Measurements from ENCODE around the gene HMOX1. TPM values are rescaled to one million over a fixed set of nuclear protein-coding genes. Genes with fewer than 3 reads are reported as not detected.
A peak's percentile ranks its signal among the peaks of the same experiment; 100 is the strongest.
"Not testable (repeated sequence)": the region's sequence is repeated elsewhere in the genome, so short reads cannot be mapped to it uniquely, and the experiment has no call there.

HMOX1 gene
- total and polyA plus RNA-seq, 2 donors (not counting 3 experiments of a cell fraction or from before 2014, with no cell fraction given) = 41.1 to 69.1 TPM

DNA sequence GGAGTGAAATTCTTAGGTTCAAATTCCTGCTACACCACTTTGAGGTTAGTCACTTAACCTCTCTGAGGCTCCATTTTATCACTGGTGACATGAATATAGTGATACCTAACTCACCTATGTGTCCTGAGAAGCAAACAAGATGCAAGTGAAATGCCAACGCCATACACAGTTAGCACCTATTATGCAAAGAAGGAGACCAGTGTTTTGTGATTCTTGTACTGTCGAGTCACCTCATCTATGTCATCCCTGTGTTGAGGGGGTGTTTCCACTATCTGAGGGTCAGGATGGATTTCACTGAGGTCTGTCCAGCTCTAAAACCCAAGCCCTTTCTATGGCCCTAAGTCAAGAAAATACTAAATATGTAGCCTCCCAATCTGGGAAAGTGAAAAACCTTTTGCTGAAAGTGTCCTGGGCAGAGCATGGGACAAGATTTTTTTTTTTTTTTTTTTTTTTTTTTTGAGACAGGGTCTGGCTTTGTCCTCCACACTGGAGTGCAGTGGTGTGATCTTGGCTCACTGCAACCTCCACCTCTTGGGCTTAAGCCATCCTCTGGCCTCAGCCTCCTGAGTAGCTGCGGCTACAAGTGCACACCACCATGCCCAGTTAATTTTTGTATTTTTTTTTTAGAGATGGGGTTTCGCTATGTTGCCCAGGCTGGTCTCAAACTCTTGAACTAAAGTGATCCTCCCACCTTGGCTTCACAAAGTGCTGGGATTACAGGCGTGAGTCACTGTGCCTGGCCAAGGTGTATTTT, 14.1 kb downstream of the HMOX1 start:
- H3K4me2 ChIP-seq (ENCODE audit: insufficient read depth, low read length) = no peak overlapping the region
- H4K20me1 ChIP-seq (replicated peaks; ENCODE audit: control insufficient read depth, extremely low read depth, insufficient read depth, low read length) = no peaks in the 10 kb centered on the region
- POLR2A ChIA-PET = interaction anchor here (0.7 kb wide), 1 partner anchor 44 kb away, joined by 10 read pairs; no protein-coding TSS in a partner anchor
- H3K36me3 ChIP-seq (ENCODE audit: control insufficient read depth in 2 of 2, extremely low read depth in 1 of 2, insufficient read depth in 2 of 2, low read length in 2 of 2) = peaks cover 15 to 16% of the 10 kb centered on the region in 2 experiments
- no peaks in the 10 kb centered on the region for H3K79me2 ChIP-seq (ENCODE audit: control insufficient read depth, insufficient read depth, low read length)
- FAIRE-seq (no peak), DNase-seq (ENCODE audit: low read depth, low spot score) (no peak)
- peaks cover 9% of the 10 kb centered on the region for H3K4me1 ChIP-seq (ENCODE audit: control insufficient read depth, extremely low read depth, insufficient read depth, low read length)
- H3K27ac ChIP-seq (ENCODE audit: insufficient read depth, low read depth, low read length) = no peak overlapping the region
- no peak overlapping the region for H2AFZ ChIP-seq (ENCODE audit: low read depth, low read length)
- BruUV-seq (replicated peaks) = no TSS peak
- H3K9me1 ChIP-seq (replicated peaks; ENCODE audit: control insufficient read depth, extremely low read depth, insufficient read depth, low read length) = no peaks in the 10 kb centered on the region
- no peaks in the 10 kb centered on the region for H3K9me3 ChIP-seq (replicated peaks; ENCODE audit: control insufficient read depth, insufficient read depth, low read length)
- H3K4me3 ChIP-seq (replicated peaks in 1 of 3; ENCODE audit: insufficient read depth in 1 of 3, low read depth in 1 of 3, low read length in 3 of 3) = no peak overlapping the region
- CTCF ChIA-PET = interaction anchor here (1.5 kb wide), 1 partner anchor 44 kb away, joined by 6 read pairs; no protein-coding TSS in a partner anchor
- no peaks in the 10 kb centered on the region for H3K27me3 ChIP-seq (ENCODE audit: control insufficient read depth in 2 of 2, insufficient read depth in 2 of 2, low read length in 2 of 2)
- TF ChIP-seq POLR2A (IDR thresholded peaks at IDR 0.05; ENCODE audit: low read depth, low read length) (no peak), JUN (IDR thresholded peaks at IDR 0.05; ENCODE audit: borderline replicate concordance, insufficient read depth, insufficient read length, low read depth) (no peak), EZH2 (IDR thresholded peaks at IDR 0.05; ENCODE audit: borderline replicate concordance, low read depth, low read length, severe bottlenecking) (no peak), FOS (IDR thresholded peaks at IDR 0.05; ENCODE audit: borderline replicate concordance, insufficient read depth, low read length) (no peak), MYC (IDR thresholded peaks at IDR 0.05; ENCODE audit: low read depth, low read length) (no peak), GATA2 (IDR thresholded peaks at IDR 0.05; ENCODE audit: insufficient read depth, insufficient read length, low read depth, low read length) (no peak), POLR2AphosphoS5 (IDR thresholded peaks at IDR 0.05; ENCODE audit: insufficient read depth, low read depth, low read length) (no peak)
- TF ChIP-seq, protein P1, sequence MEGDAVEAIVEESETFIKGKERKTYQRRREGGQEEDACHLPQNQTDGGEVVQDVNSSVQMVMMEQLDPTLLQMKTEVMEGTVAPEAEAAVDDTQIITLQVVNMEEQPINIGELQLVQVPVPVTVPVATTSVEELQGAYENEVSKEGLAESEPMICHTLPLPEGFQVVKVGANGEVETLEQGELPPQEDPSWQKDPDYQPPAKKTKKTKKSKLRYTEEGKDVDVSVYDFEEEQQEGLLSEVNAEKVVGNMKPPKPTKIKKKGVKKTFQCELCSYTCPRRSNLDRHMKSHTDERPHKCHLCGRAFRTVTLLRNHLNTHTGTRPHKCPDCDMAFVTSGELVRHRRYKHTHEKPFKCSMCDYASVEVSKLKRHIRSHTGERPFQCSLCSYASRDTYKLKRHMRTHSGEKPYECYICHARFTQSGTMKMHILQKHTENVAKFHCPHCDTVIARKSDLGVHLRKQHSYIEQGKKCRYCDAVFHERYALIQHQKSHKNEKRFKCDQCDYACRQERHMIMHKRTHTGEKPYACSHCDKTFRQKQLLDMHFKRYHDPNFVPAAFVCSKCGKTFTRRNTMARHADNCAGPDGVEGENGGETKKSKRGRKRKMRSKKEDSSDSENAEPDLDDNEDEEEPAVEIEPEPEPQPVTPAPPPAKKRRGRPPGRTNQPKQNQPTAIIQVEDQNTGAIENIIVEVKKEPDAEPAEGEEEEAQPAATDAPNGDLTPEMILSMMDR (IDR thresholded peaks at IDR 0.05; ENCODE audit: extremely low read depth in 1 of 2, insufficient read depth in 1 of 2, low read depth in 1 of 2, low read length in 2 of 2) = no peak
- TF ChIP-seq, protein P2, sequence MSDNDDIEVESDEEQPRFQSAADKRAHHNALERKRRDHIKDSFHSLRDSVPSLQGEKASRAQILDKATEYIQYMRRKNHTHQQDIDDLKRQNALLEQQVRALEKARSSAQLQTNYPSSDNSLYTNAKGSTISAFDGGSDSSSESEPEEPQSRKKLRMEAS (IDR thresholded peaks at IDR 0.05; ENCODE audit: insufficient read depth, insufficient read length) = no peak
- dilution Hi-C loops (cut with MboI; ENCODE audit: extremely low pct_ligation_motif_present, low sequenced_read_pairs) = no loop called here
- no peak overlapping the region for H3K9ac ChIP-seq (replicated peaks; ENCODE audit: extremely low read depth, insufficient read depth, low read length)
- intact Hi-C loops (cut with micrococcal nuclease) = no loop called here

DNA sequence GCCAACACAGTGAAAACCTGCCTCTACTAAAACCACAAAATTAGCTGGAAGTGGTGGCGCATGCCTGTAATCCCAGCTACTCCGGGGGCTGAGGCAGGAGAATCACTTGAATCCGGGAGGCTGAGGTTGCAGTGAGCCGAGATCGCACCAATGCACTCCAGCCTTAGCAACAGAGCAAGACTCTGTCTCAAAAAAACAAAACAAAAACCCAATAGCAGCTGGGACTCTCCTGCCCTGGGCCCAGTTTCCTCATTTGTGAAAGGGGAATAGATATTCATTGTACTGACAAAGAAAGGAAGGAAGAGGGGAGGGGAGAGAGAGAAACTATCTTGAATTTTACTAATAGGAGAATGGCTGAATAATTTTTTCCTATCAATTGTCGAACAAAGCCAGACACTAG, 15.7 kb downstream of the HMOX1 start:
- dilution Hi-C loops (cut with MboI; ENCODE audit: extremely low pct_ligation_motif_present, low sequenced_read_pairs); H3K27me3 ChIP-seq (ENCODE audit: control insufficient read depth in 2 of 2, insufficient read depth in 2 of 2, low read length in 2 of 2); H3K9me1 ChIP-seq (replicated peaks; ENCODE audit: control insufficient read depth, extremely low read depth, insufficient read depth, low read length); BruUV-seq (replicated peaks); H4K20me1 ChIP-seq (replicated peaks; ENCODE audit: control insufficient read depth, extremely low read depth, insufficient read depth, low read length); H3K4me2 ChIP-seq (ENCODE audit: insufficient read depth, low read length); H3K9me3 ChIP-seq (replicated peaks; ENCODE audit: control insufficient read depth, insufficient read depth, low read length); POLR2A ChIA-PET; H3K4me3 ChIP-seq (replicated peaks in 1 of 3; ENCODE audit: insufficient read depth in 1 of 3, low read depth in 1 of 3, low read length in 3 of 3): not testable (repeated sequence)
- intact Hi-C loops (cut with micrococcal nuclease) = loop anchor here (2.0 kb wide), 1 partner anchor 16 kb away; the partner anchor contains the start of gene HMOX1
- peaks cover 16% of the 10 kb centered on the region for H3K4me1 ChIP-seq (ENCODE audit: control insufficient read depth, extremely low read depth, insufficient read depth, low read length)
- peaks cover 8 to 13% of the 10 kb centered on the region in 2 experiments for H3K36me3 ChIP-seq (ENCODE audit: control insufficient read depth in 2 of 2, extremely low read depth in 1 of 2, insufficient read depth in 2 of 2, low read length in 2 of 2)
- peak overlapping the region; percentile 5 for H3K9ac ChIP-seq (replicated peaks; ENCODE audit: extremely low read depth, insufficient read depth, low read length)
- peak overlapping the region; percentile 42 for H3K27ac ChIP-seq (ENCODE audit: insufficient read depth, low read depth, low read length)
- H2AFZ ChIP-seq (ENCODE audit: low read depth, low read length) = peak overlapping the region; percentile 17
- peaks cover 15% of the 10 kb centered on the region for H3K79me2 ChIP-seq (ENCODE audit: control insufficient read depth, insufficient read depth, low read length)
- FAIRE-seq (peak; percentile 57), DNase-seq (ENCODE audit: low read depth, low spot score) (peak; percentile 82)
- CTCF ChIA-PET = interaction anchor here (1.0 to 1.5 kb wide), 6 partner anchors 11 to 187 kb away, joined by 3 to 6 read pairs (median 3); no protein-coding TSS in a partner anchor

All from endothelial cell of umbilical vein (primary cell).